ENCODE measurements around the gene CELSR1.

The CELSR1 gene

DNA sequence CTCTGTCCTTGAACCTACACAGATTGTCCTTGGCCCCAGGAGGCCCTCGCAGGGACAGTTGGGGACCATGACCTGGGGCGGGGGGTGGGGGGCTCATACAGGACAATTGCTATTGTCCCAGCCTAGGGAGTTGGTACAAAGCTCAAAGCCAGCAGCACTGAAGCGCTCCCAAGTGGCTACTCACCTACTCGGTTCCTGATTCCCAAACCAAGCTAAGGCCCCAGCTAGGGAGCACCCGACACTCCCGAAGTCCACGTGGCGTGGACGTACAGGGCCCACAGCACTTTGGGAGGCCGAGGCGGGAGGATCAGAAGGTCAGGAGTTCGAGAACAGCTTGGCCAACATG, 80.6 kb downstream of the CELSR1 start:
- H3K4me3 ChIP-seq (ENCODE audit: low read depth, low read length): no peak overlapping the region
- TF ChIP-seq, protein P1, sequence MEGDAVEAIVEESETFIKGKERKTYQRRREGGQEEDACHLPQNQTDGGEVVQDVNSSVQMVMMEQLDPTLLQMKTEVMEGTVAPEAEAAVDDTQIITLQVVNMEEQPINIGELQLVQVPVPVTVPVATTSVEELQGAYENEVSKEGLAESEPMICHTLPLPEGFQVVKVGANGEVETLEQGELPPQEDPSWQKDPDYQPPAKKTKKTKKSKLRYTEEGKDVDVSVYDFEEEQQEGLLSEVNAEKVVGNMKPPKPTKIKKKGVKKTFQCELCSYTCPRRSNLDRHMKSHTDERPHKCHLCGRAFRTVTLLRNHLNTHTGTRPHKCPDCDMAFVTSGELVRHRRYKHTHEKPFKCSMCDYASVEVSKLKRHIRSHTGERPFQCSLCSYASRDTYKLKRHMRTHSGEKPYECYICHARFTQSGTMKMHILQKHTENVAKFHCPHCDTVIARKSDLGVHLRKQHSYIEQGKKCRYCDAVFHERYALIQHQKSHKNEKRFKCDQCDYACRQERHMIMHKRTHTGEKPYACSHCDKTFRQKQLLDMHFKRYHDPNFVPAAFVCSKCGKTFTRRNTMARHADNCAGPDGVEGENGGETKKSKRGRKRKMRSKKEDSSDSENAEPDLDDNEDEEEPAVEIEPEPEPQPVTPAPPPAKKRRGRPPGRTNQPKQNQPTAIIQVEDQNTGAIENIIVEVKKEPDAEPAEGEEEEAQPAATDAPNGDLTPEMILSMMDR (IDR thresholded peaks at IDR 0.05; ENCODE audit: borderline replicate concordance, insufficient read depth, low read depth, low read length): no peak

DNA sequence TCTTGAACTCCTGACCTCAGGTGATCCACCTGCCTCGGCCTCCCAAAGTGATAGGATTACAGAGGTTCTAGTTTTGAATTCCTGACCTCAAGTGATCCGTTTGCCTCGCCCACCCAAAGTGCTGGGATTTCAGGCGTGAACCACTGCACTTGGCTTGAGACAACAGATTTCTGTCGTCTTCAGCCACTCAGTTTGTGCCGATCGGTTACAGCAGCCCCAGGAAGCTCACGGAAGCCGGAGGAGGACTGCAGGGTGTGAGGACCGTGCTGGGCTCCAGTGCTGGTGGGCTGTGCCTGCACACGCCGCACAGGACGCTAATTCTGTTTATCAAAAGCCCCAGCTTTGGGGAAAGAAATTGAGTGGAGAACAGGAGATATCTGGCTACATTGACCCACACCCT, 82.0 kb downstream of the CELSR1 start:
- TF ChIP-seq, protein P1 (IDR thresholded peaks at IDR 0.05; ENCODE audit: borderline replicate concordance, insufficient read depth, low read depth, low read length): no peak
- no peak overlapping the region for H3K4me3 ChIP-seq (ENCODE audit: low read depth, low read length)

DNA sequence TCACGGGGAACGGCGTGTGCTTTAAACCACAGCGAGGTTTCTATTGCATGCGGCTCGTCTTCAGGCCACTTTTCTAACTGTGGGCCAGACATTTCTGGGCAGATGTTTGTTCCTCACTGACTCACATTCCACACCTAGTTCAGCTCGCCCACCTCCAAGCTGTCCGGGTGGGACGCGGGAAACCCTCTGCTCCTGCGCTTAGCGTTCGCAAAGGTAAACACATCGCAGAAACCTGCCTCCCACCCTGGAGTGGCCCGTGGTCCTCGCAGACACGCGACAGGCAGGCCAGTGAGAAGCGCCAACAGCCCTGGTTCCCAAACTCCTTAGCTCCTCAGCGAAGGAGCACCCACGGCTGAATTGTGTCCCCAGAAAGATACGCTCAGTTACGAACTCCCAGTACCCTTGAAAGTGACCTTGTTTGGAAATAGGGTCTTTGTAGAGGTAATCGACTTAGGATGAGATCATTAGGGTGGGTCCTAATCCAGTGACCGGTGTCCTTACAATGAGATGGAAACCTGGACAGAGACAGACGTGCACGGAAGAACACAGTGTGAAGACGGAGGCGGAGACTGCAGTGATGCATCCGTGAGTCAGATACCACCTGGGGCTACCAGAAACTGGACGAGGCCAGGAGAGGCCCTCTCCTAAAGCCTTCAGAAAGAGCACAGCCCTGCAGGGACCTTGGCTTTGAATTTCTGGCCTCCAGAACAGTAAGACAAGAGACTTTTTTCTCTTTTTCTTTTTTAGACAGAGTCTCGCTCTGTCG, 82.7 kb downstream of the CELSR1 start:
- no peak overlapping the region for H3K4me3 ChIP-seq (ENCODE audit: low read depth, low read length)
- TF ChIP-seq, protein P1 (IDR thresholded peaks at IDR 0.05; ENCODE audit: borderline replicate concordance, insufficient read depth, low read depth, low read length): no peak

DNA sequence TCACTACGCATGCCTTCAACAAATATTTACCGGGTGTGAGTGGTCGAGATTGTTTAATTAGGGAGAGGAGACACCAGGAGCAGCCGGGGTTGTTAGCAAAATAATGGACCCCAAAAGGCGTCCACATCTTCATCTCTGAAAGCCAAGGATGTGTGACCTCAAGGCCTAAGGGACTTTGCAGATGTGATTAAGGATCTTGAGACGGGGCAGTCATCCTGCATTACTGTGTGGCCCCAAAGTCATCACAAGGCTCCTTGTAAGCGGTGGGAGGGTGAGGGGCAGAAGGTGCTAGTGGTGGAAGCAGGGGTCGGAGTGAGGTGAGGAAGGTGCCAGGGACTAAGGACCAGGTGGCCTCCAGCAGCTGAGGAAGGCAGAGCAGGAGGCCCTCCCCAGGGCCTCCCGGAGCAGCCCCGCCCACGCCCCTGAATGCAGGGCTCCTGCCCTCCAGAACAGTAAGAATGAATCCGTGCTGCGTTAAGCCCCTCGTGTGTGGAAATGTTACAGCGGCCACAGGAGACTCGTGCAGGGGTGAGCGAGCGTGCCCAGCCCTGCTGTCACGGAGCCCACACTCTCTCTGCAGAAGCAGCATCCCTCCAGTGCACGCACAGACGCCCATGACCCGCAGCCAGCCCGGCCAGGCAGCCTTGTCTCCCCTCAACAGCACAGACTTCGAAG, 83.5 kb downstream of the CELSR1 start:
- H3K4me3 ChIP-seq (ENCODE audit: low read depth, low read length): no peak overlapping the region
- TF ChIP-seq, protein P1 (IDR thresholded peaks at IDR 0.05; ENCODE audit: borderline replicate concordance, insufficient read depth, low read depth, low read length): no peak

DNA sequence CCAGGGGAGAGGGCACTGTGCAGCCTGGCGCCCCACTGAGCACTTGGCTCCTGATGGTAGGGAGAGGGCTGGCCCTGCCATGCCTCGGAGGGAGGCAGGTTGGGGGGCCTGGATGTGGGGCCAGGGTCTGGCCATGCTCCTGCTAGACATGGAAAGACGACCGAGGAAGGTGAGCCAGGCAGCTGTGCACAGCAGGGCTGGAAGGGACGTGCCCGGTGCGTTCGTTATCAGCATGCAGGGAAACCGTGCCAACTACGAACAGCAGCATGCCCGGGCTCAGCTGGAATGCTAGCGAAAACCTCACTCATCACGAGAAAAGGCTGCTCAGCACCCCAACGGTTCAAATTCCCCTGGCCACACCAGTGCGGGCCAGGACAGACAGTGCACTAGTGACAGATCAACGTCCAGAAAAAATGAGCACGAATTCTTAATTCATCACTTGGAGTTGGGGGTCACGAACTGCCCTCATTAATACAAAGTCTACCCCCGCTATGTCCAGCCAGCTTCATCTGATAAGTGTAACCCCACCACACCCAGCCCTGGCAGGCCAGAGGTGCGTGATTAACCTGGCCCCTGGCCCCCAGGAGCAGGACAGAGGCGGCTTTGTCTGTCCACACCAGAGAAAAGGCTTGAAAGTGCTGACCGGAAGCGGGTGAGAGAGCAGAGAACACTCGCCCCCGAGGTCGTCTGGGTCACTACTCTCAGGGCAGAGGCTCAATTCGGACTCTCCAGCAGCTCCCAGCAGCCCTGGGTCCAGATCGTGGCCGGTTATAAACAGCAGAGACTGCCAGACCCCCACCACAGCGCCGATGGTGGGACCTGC, 84.2 kb downstream of the CELSR1 start:
- TF ChIP-seq, protein P1 (IDR thresholded peaks at IDR 0.05; ENCODE audit: borderline replicate concordance, insufficient read depth, low read depth, low read length): no peak
- no peak overlapping the region for H3K4me3 ChIP-seq (ENCODE audit: low read depth, low read length)

DNA sequence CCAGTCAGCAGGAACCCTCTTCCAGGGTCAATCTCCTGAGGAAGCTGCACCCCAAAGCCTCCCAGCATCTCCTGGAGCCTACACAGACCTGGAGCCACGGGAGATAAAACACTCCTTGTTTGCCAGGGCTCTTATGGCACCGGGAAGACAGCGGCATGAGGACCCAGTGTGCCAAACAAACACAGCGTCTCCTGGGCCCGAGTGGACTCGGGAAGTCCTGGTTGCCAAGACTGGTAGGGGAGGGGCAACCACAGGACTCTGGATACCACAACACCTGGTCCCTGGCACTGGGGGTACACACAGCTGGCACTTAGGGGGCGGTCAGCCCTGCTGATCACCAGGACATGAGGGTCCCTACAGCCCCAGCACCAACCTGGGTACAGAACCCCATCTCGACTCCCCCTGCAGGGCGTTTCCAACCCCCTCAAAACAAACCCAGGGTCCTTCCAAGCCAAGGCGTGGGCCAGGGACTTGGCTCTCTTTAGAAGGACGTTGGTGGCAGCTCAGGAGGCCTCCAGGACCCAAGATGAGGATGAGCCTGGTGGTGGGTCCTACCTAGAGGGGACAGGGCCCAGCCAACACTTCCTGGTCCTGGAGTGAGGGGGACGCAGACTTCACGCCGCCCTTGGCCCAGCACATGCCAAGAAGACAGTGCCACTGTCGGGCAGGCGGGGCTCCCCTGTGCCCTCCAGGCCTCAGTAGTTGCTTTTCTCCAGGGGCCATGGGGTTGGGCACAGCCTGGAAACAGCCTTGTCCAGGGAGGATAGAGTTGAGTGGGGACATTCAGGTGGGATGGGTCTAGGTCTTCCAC, 85.0 kb downstream of the CELSR1 start:
- H3K4me3 ChIP-seq (ENCODE audit: low read depth, low read length): no peak overlapping the region

More for the DNA sequence above, 85.0 kb downstream of the CELSR1 start:
- TF ChIP-seq, protein P1 (IDR thresholded peaks at IDR 0.05; ENCODE audit: borderline replicate concordance, insufficient read depth, low read depth, low read length): no peak
